ES-I3 (cell line): Measurements from ENCODE around the gene RING1.
A peak's percentile ranks its signal among the peaks of the same experiment; 100 is the strongest.

Source experiments
- H3K36me3 ChIP-seq: 2 replicates; pipeline ENCODE4 v1.6.1; 2013; ENCODE audit warnings: mild to moderate bottlenecking, low read length, control low read depth, moderate library complexity; ENCODE audit not compliant: insufficient read depth
- H3K4me1 ChIP-seq: 2 replicates; pipeline ENCODE4 v1.6.1; 2013; ENCODE audit warnings: mild to moderate bottlenecking, control low read depth, low read length; ENCODE audit not compliant: insufficient read depth
- H3K9ac ChIP-seq: 2 replicates; pipeline ENCODE4 v1.6.1; 2013; ENCODE audit warnings: low read depth, mild to moderate bottlenecking, low read length, moderate library complexity
- H3K9me3 ChIP-seq: 2 replicates; pipeline ENCODE4 v1.6.1; 2013; ENCODE audit warnings: mild to moderate bottlenecking, low read length, moderate library complexity; ENCODE audit not compliant: control insufficient read depth, insufficient read depth

RING1 gene

GRCh38 chr6:33208091-33208967 lies at the start of gene RING1:
TSS of gene RING1 (plus strand) at chr6:33208500. CDS start at chr6:33208823, 323 bp downstream.
- Histone ChIP-seq H3K9ac (peak within 1 kb of the TSS; percentile 89), H3K4me1 (peaks cover 3% of the 10 kb centered on the region; the same call in 1 of the 2 replicates), H3K36me3 (no peaks in the 10 kb centered on the region)

DNA sequence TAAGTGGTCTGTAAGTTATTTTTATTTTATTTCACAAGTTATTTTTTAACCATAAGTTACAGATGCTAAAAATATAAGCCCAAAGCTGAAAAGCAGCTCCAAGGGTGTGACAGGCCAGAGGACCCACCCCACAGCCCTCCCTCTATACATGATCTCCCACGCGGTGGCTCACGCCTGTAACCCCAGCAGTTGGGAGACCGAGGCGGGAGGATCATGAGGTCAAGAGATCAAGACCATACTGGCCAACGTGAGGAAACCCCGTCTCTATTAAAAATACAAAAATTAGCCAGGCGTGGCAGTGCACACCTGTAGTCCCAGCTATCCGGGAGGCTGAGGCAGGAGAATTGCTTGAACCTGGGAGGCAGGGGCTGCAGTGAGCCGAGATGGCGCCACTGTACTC lies 48.2 kb upstream of the RING1 start:
- no peaks in the 10 kb centered on the region for H3K9me3 ChIP-seq
- no peaks in the 10 kb centered on the region for H3K36me3 ChIP-seq
- H3K4me1 ChIP-seq: no peaks in the 10 kb centered on the region
- no peak overlapping the region for H3K9ac ChIP-seq

More at GRCh38 chr6:33208091-33208967, at the start of gene RING1:
- no peaks in the 10 kb centered on the region for H3K9me3 ChIP-seq

DNA sequence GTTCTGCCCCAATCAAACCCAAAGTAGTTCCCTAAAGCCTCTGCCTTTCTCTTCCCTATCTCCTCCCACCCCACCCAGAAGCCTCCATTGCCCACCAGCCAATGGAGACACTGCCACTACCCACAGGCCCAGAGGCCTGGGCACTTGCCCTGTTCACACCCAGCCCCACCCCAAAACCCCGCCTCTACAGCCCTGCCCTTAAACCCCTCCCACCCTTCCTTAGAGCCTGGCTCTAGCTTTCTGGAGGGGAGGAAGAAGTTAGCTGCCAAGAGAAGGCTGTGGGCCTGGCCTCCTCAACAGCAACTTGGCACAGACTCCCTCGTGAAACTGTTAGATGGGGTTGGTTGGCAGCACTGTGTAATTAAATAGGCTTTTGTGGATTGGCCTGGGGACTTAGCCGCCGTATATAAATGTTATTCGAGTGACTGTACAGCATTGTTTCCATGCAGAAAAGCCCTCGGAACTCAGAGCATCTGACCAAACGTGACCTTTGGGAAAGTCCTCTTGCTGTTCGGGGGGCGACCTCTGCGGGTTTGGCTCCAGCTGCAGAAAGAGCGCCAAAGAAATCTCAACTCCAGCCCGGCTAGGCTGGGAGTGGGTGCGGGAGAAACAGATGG lies 47.5 kb upstream of the RING1 start:
- no peak overlapping the region; the same call in 1 of the 2 replicates for H3K9ac ChIP-seq
- H3K4me1 ChIP-seq: no peaks in the 10 kb centered on the region
- H3K36me3 ChIP-seq: no peaks in the 10 kb centered on the region
- no peaks in the 10 kb centered on the region for H3K9me3 ChIP-seq

DNA sequence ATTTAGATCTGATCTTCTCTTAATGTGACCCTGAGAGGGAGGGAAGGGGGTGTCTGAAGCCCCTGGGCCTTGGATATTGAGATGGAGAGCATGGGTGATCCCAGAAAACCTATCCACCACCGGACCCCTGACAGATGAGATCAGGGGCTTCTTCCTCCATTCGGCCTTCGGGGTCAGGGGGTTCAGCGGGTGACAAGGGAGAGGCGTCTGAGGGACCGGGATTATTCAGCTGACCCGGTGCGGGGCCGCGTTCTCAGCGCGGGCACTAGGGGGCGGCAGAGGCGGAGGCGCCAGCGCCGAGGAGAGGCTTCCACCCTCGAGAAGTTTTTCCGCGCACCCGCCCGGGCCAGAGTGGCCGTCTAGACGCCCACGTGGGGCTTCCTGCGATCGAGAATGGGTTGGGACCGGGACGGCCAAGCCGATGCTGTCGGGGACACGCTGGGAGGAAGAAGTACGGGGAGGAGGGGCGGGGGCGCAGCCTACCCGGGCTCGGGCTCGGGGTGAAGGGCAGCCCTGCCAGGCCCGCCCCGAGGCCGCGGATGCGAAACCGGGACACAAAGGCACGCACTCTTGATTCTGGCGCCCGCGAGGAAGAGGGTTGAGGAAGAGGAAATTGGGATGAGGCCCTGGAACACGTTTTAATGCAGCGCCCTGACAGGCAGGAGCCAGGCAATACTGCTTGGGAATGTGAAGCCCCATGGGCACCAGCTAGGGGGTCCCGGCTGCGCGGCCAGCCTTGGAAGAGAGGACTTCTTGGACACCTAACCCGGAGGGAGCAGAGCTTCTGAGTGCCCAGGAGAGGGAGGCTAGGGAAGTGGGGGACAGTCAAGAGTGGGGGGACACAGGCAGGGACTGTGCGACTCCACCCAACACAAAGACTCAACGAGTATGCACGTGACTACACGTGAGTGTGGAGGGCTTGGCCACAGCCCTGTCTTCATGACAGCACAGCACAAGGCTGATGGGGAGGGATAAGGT lies 46.7 kb upstream of the RING1 start:
- Histone ChIP-seq H3K4me1 (no peaks in the 10 kb centered on the region), H3K36me3 (no peaks in the 10 kb centered on the region), H3K9me3 (no peaks in the 10 kb centered on the region), H3K9ac (peak overlapping the region; percentile 63)

GRCh38 chr6:33163540-33163939 lies 44.8 kb upstream of the RING1 start:
- Histone ChIP-seq H3K9me3 (no peaks in the 10 kb centered on the region), H3K4me1 (no peaks in the 10 kb centered on the region), H3K36me3 (no peaks in the 10 kb centered on the region), H3K9ac (no peak overlapping the region)

DNA sequence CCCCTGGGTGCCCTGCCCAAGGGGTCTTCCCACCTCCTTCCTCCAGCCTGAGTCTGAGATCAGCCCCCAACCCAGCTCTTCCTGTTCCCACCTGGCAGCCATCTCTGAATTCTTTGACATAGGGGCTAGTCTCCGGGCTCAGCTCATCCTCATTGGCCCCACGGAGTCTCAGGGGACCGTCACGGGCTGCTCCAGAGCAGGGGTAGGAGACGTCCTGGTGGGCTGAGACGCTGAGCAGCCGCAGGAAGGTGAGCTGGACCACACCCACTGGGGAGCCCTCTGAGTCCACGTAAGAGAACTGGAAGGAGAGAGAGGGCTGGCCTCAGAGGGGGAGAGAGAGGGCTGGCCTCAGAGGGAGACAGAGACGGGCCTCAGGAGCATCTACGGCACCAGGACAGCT lies 44.1 kb upstream of the RING1 start:
- H3K36me3 ChIP-seq: no peaks in the 10 kb centered on the region
- H3K4me1 ChIP-seq: no peaks in the 10 kb centered on the region
- no peaks in the 10 kb centered on the region for H3K9me3 ChIP-seq
- H3K9ac ChIP-seq: no peak overlapping the region

DNA sequence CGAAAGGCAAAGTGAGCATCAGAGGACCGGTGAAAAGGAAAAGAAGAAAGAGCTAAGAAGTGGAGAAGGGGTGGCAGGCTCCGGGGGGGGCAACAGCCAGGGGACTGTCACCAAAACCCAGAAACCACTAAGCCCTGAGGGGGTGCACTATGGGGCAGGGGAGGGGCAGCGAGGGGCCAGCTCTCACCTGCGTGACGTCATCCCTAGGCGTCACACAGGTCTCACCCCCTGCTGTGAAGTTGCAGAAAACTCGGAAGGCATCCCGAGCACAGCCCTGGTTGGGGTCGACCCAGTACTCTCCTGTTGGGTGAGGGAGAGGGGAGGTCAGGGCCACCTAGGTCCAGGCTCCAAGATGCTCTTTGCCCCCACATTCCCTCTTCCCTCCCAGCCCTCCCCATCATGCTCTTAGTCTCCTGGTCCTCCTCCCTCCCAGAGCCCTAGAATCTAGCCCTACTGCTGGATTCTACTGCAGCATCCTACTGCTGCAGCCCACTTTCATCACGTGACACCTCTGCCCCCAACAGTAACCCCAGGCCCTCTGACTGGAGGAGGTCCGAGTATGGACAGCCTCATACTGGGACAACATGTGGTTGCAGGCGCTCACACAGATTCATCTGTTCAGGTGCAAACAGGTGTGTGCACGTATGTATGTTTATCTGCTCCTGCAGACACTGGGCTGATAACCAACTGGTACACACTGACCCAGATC lies 43.5 kb upstream of the RING1 start:
- Histone ChIP-seq H3K9me3 (no peaks in the 10 kb centered on the region), H3K9ac (no peak overlapping the region), H3K4me1 (no peaks in the 10 kb centered on the region), H3K36me3 (no peaks in the 10 kb centered on the region)

- H3K4me1 ChIP-seq: no peaks in the 10 kb centered on the region
- no peaks in the 10 kb centered on the region for H3K9me3 ChIP-seq
- no peak overlapping the region for H3K9ac ChIP-seq
- H3K36me3 ChIP-seq: no peaks in the 10 kb centered on the region
These were observed 42.6 kb upstream of the RING1 start for GRCh38 chr6:33165581-33166258.

- H3K36me3 ChIP-seq: no peaks in the 10 kb centered on the region
- no peaks in the 10 kb centered on the region for H3K4me1 ChIP-seq
- H3K9ac ChIP-seq: no peak overlapping the region
- no peaks in the 10 kb centered on the region for H3K9me3 ChIP-seq
These were observed 41.9 kb upstream of the RING1 start for GRCh38 chr6:33166363-33166762.

DNA sequence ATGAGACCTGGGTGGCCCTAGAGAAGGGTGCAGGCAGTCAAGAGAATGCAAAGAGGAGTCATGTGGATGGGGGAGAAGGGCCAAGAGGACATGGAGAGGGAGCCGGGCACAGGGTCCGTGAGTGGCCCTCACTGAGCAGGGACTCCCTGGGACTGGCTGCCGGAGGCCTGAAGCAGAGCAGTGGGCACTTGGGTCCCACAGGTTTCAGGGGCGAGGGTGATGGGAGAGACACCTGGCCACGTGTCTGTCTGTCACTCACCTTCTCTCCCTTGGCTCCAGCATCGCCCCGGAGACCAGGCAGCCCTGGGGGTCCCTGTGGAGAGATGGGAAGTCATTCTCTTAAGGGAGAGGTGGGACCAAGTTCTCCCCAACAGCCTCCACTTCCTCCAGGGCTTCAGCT lies 41.5 kb upstream of the RING1 start:
- H3K36me3 ChIP-seq: no peaks in the 10 kb centered on the region
- H3K9me3 ChIP-seq: no peaks in the 10 kb centered on the region
- H3K4me1 ChIP-seq: no peaks in the 10 kb centered on the region
- H3K9ac ChIP-seq: no peak overlapping the region

- no peak overlapping the region for H3K9ac ChIP-seq
- no peaks in the 10 kb centered on the region for H3K4me1 ChIP-seq
- H3K9me3 ChIP-seq: no peaks in the 10 kb centered on the region
- no peaks in the 10 kb centered on the region for H3K36me3 ChIP-seq
These were observed 40.7 kb upstream of the RING1 start for GRCh38 chr6:33167374-33168283.

DNA sequence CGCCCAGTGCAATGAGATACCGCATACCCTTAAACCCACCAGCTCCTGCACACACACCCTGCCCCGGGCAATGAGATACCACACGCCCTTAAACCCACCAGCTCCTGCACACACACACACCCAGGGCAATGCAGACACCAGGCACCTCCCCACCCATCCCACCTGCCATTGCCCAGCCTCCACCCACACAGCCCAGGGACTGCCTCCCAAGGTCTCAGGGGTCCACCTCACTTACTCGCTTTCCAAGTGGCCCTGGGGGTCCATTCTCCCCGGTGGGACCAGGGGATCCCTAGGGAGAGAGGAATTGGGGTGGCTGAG lies 40.1 kb upstream of the RING1 start:
- Histone ChIP-seq H3K4me1 (no peaks in the 10 kb centered on the region), H3K9ac (no peak overlapping the region), H3K9me3 (no peaks in the 10 kb centered on the region), H3K36me3 (no peaks in the 10 kb centered on the region)

DNA sequence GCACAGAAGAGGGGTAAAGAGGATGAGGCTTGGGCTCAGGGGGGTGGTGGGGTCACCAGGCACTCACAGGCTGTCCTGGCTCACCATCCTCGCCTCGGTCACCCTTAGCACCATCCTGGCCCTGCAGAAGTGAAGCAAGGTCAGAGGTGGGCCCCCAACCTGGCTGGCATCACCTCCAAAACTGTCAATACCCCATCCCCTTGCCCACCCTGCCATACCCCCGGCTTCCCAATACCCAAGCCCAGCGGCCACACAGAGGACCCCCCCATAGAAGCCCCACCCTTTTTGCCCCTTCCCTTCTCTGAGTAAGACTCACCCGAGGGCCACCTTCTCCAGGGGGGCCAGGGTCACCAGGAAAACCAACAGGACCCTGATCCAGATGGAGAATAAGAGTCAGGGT lies 39.7 kb upstream of the RING1 start:
- no peak overlapping the region for H3K9ac ChIP-seq
- H3K9me3 ChIP-seq: no peaks in the 10 kb centered on the region
- no peaks in the 10 kb centered on the region for H3K36me3 ChIP-seq
- no peaks in the 10 kb centered on the region for H3K4me1 ChIP-seq
